D721Med (cell line): ENCODE measurements around the gene MXI1.

Source experiments
- DNase-seq: peaks from one replicate; pipeline ENCODE4 v3.0.0; 2011; ENCODE audit warnings: low spot score; ENCODE audit not compliant: insufficient read length
- FAIRE-seq: peaks from 2 replicates; lab custom pipeline; 2011; peaks lifted over from hg19 to GRCh38; lab: Jason Lieb, UNC
- CTCF ChIP-seq: IDR thresholded peaks from 2 replicates; pipeline ENCODE4 v1.5.1; 2012; ENCODE audit warnings: mild to moderate bottlenecking, control low read depth; ENCODE audit not compliant: insufficient read depth; ENCODE audit errors: missing control alignments

MXI1 gene

GRCh38 chr10:110209926-110210673 is 2.7 kb downstream of the MXI1 start:
- TF ChIP-seq CTCF = no peak
- FAIRE-seq (no peak), DNase-seq (no peak)

GRCh38 chr10:110210674-110211464 is 3.5 kb downstream of the MXI1 start:
- FAIRE-seq (no peak), DNase-seq (peak; percentile 75)
- TF ChIP-seq CTCF = no peak

- no peak for TF ChIP-seq CTCF
- FAIRE-seq (no peak), DNase-seq (no peak)
Observed at GRCh38 chr10:110211465-110211843, 4.0 kb downstream of the MXI1 start.

GRCh38 chr10:110212119-110213006 is 5.0 kb downstream of the MXI1 start:
- no peak for DNase-seq
- FAIRE-seq = no peak
- no peak for TF ChIP-seq CTCF

GRCh38 chr10:110214371-110214826 is 7.0 kb downstream of the MXI1 start:
- TF ChIP-seq CTCF = no peak
- no peak for FAIRE-seq
- DNase-seq = no peak

- DNase-seq (no peak), FAIRE-seq (no peak)
- no peak for TF ChIP-seq CTCF
Observed at GRCh38 chr10:110215286-110216170, 8.1 kb downstream of the MXI1 start.
